K562 (cell line): ENCODE results near the gene AADAC. TPM values are rescaled to one million over a fixed set of nuclear protein-coding genes. Genes with fewer than 3 reads are reported as not detected.

Source experiments
- ARID2 ChIP-seq: fragments of 450-650 bp; IDR thresholded peaks from 2 replicates; pipeline ENCODE4 v1.6.1; 2017; ENCODE audit warnings: antibody characterized with exemption, mild to moderate bottlenecking
- CC2D1A ChIP-seq: fragments of 450-650 bp; IDR thresholded peaks from 2 replicates; pipeline ENCODE4 v1.6.1; 2017; ENCODE audit warnings: mild to moderate bottlenecking
- CREB1 ChIP-seq, 2 experiments: sonication (generic) in 1 of 2; formaldehyde crosslinking in 1 of 2; IDR thresholded peaks; 2 replicates each; pipeline versions ENCODE4 v1.6.1 to v1.8.0; 2012 to 2022; ENCODE audit warnings: inconsistent platforms in 1 of 2, mild to moderate bottlenecking in 1 of 2, missing genetic modification reagents in 1 of 2, moderate library complexity in 1 of 2
- DMBX1 ChIP-seq: fragments of 250-450 bp; sonication (Bioruptor Pico); IDR thresholded peaks from 2 replicates; pipeline ENCODE4 v1.8.0; 2022; ENCODE audit warnings: inconsistent platforms, mild to moderate bottlenecking, moderate library complexity, borderline replicate concordance
- DPF2 ChIP-seq: fragments of 450-650 bp; IDR thresholded peaks from 2 replicates; pipeline ENCODE4 v1.6.1; 2016
- ELF1 ChIP-seq: fragments of 200-800 bp; sonication (Bioruptor generic); IDR thresholded peaks from 2 replicates; pipeline ENCODE4 v1.6.1; 2016; ENCODE audit warnings: missing genetic modification characterization, missing compliant biosample characterization
- HDGF ChIP-seq: fragments of 450-650 bp; IDR thresholded peaks from 2 replicates; pipeline ENCODE4 v1.6.1; 2016
- MCM5 ChIP-seq: fragments of 450-650 bp; IDR thresholded peaks from 2 replicates; pipeline ENCODE4 v1.6.1; 2016; ENCODE audit warnings: low read depth
- NFE2 ChIP-seq: IDR thresholded peaks from 2 replicates; pipeline ENCODE4 v1.6.1; 2014; ENCODE audit warnings: antibody characterized with exemption, low read depth
- NR2C1 ChIP-seq, 2 experiments: fragments of 450-650 bp; IDR thresholded peaks; 2 replicates each; pipeline ENCODE4 v1.6.1; 2017; ENCODE audit warnings: mild to moderate bottlenecking in 2 of 2, antibody characterized with exemption in 1 of 2, inconsistent platforms in 1 of 2, missing compliant biosample characterization in 1 of 2, missing genetic modification characterization in 1 of 2
- NRF1 ChIP-seq, 2 experiments: fragments of 450-650 bp; IDR thresholded peaks in 1 of 2; conservative IDR thresholded peaks in 1 of 2; 2 replicates each; pipeline ENCODE4 v1.6.1; 2014; ENCODE audit warnings: mild to moderate bottlenecking in 2 of 2
- SNRNP70 ChIP-seq: fragments of 200-400 bp; formaldehyde crosslinking; optimal IDR thresholded peaks from 2 replicates; pipeline ENCODE3; 2017; ENCODE audit warnings: low read depth, low read length
- XRCC4 ChIP-seq: IDR thresholded peaks from one replicate; pipeline ENCODE4 v1.6.1; 2011; ENCODE audit not compliant: insufficient read depth, insufficient read length; ENCODE audit errors: extremely low read depth
- ZFP30 ChIP-seq: fragments of 250-450 bp; sonication (Bioruptor Pico); IDR thresholded peaks from 2 replicates; pipeline ENCODE4 v1.8.0; 2022; ENCODE audit warnings: moderate library complexity, mild to moderate bottlenecking, inconsistent platforms, borderline replicate concordance
- ZNF165 ChIP-seq: fragments of 250-450 bp; sonication (Bioruptor Pico); IDR thresholded peaks from 2 replicates; pipeline ENCODE4 v1.4.0; 2020; ENCODE audit warnings: borderline replicate concordance
- ZNF444 ChIP-seq: fragments of 250-450 bp; sonication (Bioruptor Pico); IDR thresholded peaks from 2 replicates; pipeline ENCODE4 v1.4.0; 2020; ENCODE audit warnings: mild to moderate bottlenecking, moderate library complexity
- ZNF551 ChIP-seq: fragments of 250-450 bp; sonication (Bioruptor Pico); IDR thresholded peaks from 2 replicates; pipeline ENCODE4 v1.5.0; 2021; ENCODE audit warnings: mild to moderate bottlenecking, moderate library complexity
- polyA plus RNA-seq, 8 experiments: library from polyadenylated mRNA; depleted of rRNA in 4 of 8; stranded (reverse) in 5 of 8; unstranded in 3 of 8; fragments of >200 nt; fragmentation: Nextera tagmentation in 2 of 8; fragmentation: Illumina TruSeq in 1 of 8; extraction: Ambion mirVana in 2 of 8; extraction: Trizol in 1 of 8; gene quantifications; 2 replicates each; pipeline versions ENCODE4 v1.2.1 to v1.2.3, GENCODE V29; 2011 to 2014; ENCODE audit warnings: inconsistent platforms in 1 of 8, missing spikeins in 1 of 8
- total RNA-seq, 7 experiments: library from RNA; depleted of rRNA in 6 of 7; stranded (reverse); fragments of >200 nt in 6 of 7; fragmentation: Illumina TruSeq in 2 of 7; extraction: Trizol in 2 of 7; gene quantifications; 2 replicates each; pipeline versions ENCODE4 v1.2.1 to v1.2.3, GENCODE V29; 2011 to 2021; ENCODE audit warnings: low replicate concordance in 1 of 7
- TF ChIP-seq, protein P1 (sequence below): fragments of 250-450 bp; sonication (Bioruptor Pico); IDR thresholded peaks from 2 replicates; pipeline ENCODE4 v1.5.0; 2022; ENCODE audit warnings: mild to moderate bottlenecking
- TF ChIP-seq, protein P2 (sequence below): fragments of 250-450 bp; sonication (Bioruptor Pico); IDR thresholded peaks from 2 replicates; pipeline ENCODE4 v1.4.0; 2020; ENCODE audit warnings: mild to moderate bottlenecking, moderate library complexity
- TF ChIP-seq, protein P3 (sequence below): fragments of 450-650 bp; formaldehyde crosslinking; IDR thresholded peaks from 2 replicates; pipeline ENCODE4 v1.4.0; 2020; ENCODE audit warnings: mild to moderate bottlenecking, moderate library complexity
- TF ChIP-seq, protein P4 (sequence below): sonication (generic); formaldehyde crosslinking; IDR thresholded peaks from 2 replicates; pipeline ENCODE4 v1.8.0; 2022; ENCODE audit warnings: missing genetic modification reagents, mild to moderate bottlenecking, moderate library complexity, borderline replicate concordance
- TF ChIP-seq, protein P5 (sequence below): fragments of 250-450 bp; sonication (Bioruptor Pico); IDR thresholded peaks from 2 replicates; pipeline ENCODE4 v1.6.1; 2021; ENCODE audit warnings: mild to moderate bottlenecking

AADAC gene
- total and polyA plus RNA-seq, 9 of the 15 experiments (the other 6 are each of a cell fraction or from before 2014, with no cell fraction given): 0.47 TPM; not detected in 8

DNA sequence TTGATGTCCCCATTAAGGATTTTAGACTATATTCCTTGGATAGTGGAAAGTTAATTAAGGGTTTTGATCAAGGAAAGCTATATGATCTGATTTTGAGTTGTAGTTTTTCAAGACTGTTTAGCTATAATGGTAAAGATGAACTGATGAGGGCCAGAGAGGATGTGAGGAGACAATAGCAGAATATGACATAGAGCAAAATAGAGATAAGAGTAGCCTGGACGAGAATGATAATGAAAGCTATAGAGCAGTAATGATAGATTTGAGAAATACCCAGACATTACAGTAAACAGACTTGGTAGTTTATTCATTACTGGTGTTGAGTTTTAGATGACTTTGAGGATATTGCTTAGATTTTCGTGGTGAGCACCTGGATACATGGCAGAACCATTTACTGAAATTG, 63.4 kb downstream of the AADAC start (continued):
- TF ChIP-seq DMBX1 (peak; percentile 45; the same call in 1 of the 2 replicates), ZNF551 (CRISPR knock-in tag) (no peak), ZNF444 (no peak), CC2D1A (no peak), XRCC4 (no peak), NRF1 (conservative IDR thresholded peaks at IDR 0.05 in 1 of 2, IDR thresholded peaks at IDR 0.05 in 1 of 2) (no peak), SNRNP70 (no peak), NFE2 (no peak), ELF1 (no peak), NR2C1 (IDR thresholded peaks at IDR 0.05) (no peak), NR2C1 (tag; IDR thresholded peaks at IDR 0.05) (no peak), ZNF165 (CRISPR knock-in tag) (no peak), ARID2 (no peak), ZFP30 (CRISPR knock-in tag) (no peak), HDGF (no peak), DPF2 (peak; percentile 88), CREB1 (IDR thresholded peaks at IDR 0.05) (no peak), CREB1 (CRISPR knock-in tag; IDR thresholded peaks at IDR 0.05) (no peak), MCM5 (no peak)
- TF ChIP-seq, protein P1, sequence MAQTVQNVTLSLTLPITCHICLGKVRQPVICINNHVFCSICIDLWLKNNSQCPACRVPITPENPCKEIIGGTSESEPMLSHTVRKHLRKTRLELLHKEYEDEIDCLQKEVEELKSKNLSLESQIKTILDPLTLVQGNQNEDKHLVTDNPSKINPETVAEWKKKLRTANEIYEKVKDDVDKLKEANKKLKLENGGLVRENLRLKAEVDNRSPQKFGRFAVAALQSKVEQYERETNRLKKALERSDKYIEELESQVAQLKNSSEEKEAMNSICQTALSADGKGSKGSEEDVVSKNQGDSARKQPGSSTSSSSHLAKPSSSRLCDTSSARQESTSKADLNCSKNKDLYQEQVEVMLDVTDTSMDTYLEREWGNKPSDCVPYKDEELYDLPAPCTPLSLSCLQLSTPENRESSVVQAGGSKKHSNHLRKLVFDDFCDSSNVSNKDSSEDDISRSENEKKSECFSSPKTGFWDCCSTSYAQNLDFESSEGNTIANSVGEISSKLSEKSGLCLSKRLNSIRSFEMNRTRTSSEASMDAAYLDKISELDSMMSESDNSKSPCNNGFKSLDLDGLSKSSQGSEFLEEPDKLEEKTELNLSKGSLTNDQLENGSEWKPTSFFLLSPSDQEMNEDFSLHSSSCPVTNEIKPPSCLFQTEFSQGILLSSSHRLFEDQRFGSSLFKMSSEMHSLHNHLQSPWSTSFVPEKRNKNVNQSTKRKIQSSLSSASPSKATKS (CRISPR knock-in tag): no peak
- TF ChIP-seq, protein P2, sequence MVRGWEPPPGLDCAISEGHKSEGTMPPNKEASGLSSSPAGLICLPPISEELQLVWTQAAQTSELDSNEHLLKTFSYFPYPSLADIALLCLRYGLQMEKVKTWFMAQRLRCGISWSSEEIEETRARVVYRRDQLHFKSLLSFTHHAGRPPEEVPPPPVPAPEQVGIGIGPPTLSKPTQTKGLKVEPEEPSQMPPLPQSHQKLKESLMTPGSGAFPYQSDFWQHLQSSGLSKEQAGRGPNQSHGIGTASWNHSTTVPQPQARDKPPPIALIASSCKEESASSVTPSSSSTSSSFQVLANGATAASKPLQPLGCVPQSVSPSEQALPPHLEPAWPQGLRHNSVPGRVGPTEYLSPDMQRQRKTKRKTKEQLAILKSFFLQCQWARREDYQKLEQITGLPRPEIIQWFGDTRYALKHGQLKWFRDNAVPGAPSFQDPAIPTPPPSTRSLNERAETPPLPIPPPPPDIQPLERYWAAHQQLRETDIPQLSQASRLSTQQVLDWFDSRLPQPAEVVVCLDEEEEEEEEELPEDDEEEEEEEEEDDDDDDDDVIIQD (CRISPR knock-in tag): no peak
- TF ChIP-seq, protein P3, sequence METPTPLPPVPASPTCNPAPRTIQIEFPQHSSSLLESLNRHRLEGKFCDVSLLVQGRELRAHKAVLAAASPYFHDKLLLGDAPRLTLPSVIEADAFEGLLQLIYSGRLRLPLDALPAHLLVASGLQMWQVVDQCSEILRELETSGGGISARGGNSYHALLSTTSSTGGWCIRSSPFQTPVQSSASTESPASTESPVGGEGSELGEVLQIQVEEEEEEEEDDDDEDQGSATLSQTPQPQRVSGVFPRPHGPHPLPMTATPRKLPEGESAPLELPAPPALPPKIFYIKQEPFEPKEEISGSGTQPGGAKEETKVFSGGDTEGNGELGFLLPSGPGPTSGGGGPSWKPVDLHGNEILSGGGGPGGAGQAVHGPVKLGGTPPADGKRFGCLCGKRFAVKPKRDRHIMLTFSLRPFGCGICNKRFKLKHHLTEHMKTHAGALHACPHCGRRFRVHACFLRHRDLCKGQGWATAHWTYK (CRISPR knock-in tag): no peak
- TF ChIP-seq, protein P4, sequence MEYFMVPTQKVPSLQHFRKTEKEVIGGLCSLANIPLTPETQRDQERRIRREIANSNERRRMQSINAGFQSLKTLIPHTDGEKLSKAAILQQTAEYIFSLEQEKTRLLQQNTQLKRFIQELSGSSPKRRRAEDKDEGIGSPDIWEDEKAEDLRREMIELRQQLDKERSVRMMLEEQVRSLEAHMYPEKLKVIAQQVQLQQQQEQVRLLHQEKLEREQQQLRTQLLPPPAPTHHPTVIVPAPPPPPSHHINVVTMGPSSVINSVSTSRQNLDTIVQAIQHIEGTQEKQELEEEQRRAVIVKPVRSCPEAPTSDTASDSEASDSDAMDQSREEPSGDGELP (CRISPR knock-in tag): no peak
- TF ChIP-seq, protein P5, sequence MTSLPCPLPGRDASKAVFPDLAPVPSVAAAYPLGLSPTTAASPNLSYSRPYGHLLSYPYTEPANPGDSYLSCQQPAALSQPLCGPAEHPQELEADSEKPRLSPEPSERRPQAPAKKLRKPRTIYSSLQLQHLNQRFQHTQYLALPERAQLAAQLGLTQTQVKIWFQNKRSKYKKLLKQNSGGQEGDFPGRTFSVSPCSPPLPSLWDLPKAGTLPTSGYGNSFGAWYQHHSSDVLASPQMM (CRISPR knock-in tag): no peak
